Measurements from ENCODE around the gene EMILIN3. TPM values are rescaled to one million over a fixed set of nuclear protein-coding genes. Genes with fewer than 3 reads are reported as not detected.

Gene EMILIN3, protein sequence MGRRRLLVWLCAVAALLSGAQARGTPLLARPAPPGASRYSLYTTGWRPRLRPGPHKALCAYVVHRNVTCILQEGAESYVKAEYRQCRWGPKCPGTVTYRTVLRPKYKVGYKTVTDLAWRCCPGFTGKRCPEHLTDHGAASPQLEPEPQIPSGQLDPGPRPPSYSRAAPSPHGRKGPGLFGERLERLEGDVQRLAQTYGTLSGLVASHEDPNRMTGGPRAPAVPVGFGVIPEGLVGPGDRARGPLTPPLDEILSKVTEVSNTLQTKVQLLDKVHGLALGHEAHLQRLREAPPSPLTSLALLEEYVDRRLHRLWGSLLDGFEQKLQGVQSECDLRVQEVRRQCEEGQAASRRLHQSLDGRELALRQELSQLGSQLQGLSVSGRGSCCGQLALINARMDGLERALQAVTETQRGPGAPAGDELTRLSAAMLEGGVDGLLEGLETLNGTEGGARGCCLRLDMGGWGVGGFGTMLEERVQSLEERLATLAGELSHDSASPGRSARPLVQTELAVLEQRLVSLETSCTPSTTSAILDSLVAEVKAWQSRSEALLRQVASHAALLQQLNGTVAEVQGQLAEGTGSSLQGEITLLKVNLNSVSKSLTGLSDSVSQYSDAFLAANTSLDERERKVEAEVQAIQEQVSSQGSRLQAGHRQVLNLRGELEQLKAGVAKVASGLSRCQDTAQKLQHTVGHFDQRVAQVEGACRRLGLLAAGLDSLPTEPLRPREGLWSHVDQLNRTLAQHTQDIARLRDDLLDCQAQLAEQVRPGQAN
- total RNA-seq (2014; rRNA removed; shearing (Covaris generic)): 0.16 and 0.24 TPM in 2 replicates
- polyA plus RNA-seq (2015; cell fraction: cytosol; rRNA removed): 0.09 and 0.10 TPM in 2 replicates
- not detected in 2 replicates for polyA plus RNA-seq (2015; cell fraction: nucleus; rRNA removed)

DNA sequence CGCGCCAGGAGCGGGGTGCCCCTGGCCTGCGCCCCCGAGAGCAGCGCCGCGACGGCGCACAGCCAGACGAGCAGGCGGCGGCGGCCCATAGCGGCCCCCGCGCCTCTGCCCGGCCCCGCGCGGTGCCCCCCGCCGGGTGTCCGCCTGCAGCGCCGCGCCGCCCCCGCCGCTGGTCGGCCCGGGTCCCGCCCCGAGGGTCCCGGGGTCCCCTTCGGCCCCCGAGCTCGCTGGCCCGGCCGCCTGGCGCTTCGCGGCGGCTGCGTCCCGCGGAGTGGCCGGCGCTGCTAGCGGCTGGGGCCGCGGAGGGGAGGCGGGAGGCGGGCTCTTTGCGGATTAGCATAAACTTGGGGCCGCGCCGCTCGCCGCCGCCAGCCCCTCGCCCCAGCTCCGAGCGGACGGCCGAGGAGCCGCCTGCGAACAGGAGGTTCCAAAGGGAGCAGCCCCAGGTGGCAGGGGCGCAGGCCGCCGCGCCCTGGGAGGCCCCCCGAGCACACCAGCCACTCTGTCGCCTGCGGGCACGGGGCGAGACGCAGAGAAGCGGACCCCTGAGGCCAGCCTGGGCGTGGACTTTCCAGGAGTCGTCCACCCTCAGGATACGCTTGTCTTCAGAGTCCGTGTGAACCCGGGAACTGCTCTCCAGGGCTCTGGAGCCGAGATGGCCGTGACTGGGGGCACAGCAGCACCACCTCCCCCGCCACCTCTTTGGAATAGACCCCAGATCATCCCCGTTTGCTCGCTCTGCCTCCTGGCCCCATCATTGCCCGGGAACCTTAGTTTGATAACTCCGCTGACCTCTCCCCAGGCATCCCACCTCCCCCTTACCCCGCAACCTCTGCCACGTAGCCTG is at the start of gene EMILIN3:
Gene EMILIN3, minus strand, starts transcription at position 273 of the 847 bp plus-strand sequence. Its CDS starts 184 bp downstream, at position 89.
- DNase-seq (ENCODE audit: low read depth, low spot score): no peak
- in situ Hi-C loops (cut with HindIII; ENCODE audit: low pct_unique_long_range_greater_than_20kb, low sequenced_read_pairs): no loop called here

- in situ Hi-C loops (cut with HindIII; ENCODE audit: low pct_unique_long_range_greater_than_20kb, low sequenced_read_pairs): no loop called here
- no peak for DNase-seq (ENCODE audit: low read depth, low spot score)
Observed at GRCh38 chr20:41415191-41415590, 48.6 kb upstream of the EMILIN3 start.

GRCh38 chr20:41413169-41413568 is 46.6 kb upstream of the EMILIN3 start:
- in situ Hi-C loops (cut with HindIII; ENCODE audit: low pct_unique_long_range_greater_than_20kb, low sequenced_read_pairs): no loop called here
- DNase-seq (ENCODE audit: low read depth, low spot score): no peak

DNA sequence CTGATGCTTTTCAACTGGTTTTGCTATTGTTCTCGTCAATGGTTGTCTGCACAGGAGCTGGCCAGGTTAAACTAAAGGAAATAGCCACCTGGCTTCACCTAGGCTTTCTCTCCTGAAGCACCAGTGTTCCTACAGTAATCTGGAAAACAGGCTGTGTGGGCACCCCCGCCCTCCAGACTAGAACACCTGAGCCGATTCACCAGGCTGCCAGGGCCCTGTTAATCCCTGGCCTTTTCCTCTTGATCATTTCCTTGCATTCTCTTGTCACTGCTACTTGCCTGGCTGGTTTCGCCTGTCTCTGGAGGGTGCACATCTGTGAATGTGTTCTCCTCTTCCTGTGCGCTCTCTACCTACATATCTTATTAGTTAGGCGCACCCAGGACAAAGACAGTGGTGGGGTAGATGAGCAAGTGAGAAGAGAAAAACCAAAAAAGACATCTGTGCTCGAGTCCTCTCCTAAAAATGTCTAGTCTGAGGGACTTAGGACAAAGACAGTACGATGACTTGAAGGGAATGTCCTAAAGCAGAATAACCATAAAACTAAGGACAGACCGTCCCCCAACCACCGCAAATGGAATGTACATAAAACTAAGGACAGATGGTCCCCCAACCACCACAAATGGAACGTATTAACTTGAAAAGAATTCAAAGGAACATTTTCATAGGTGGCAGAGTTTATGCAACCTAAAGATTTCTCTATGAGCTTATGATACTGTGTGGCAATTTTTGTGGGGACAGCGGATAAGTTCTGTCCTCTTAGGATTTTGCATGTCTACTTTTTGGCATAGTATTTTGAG is 45.9 kb upstream of the EMILIN3 start:
- in situ Hi-C loops (cut with HindIII; ENCODE audit: low pct_unique_long_range_greater_than_20kb, low sequenced_read_pairs): no loop called here
- no peak for DNase-seq (ENCODE audit: low read depth, low spot score)

GRCh38 chr20:41411391-41411847 is 44.8 kb upstream of the EMILIN3 start:
- peak; percentile 36 for DNase-seq (ENCODE audit: low read depth, low spot score)
- in situ Hi-C loops (cut with HindIII; ENCODE audit: low pct_unique_long_range_greater_than_20kb, low sequenced_read_pairs): no loop called here

- DNase-seq (ENCODE audit: low read depth, low spot score): no peak
- in situ Hi-C loops (cut with HindIII; ENCODE audit: low pct_unique_long_range_greater_than_20kb, low sequenced_read_pairs): no loop called here
Observed at GRCh38 chr20:41408986-41409385, 42.4 kb upstream of the EMILIN3 start.

DNA sequence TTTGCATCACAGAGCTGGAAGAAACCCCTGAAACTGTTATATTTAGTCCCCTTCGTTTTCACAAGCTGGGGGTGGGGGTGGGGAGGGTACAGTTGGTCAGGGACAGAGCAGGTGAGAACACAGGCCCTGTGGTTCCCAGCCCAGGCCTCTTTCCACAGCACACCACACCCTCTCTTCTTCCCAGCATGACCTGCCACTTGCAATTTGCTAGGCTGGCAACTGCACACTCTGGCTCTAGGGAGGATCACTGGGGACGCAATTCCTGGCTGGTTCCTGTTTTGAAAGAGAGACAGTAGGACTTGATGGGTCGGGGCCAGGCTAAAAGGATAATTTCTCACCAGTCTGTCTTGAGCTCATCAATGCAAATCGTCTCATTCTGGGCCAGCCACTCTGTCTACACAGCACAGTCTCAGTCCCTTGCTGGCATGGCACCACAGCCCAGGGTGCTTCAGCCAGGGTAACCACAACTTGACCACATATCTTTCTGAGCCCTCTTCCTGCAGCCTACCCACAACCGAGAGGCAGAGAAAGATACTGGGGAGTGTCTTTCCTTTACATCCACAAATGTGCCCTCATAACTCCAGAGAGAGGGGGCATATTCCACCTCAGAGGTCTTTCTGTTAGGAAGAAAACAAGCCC is 41.7 kb upstream of the EMILIN3 start:
- DNase-seq (ENCODE audit: low read depth, low spot score): no peak
- in situ Hi-C loops (cut with HindIII; ENCODE audit: low pct_unique_long_range_greater_than_20kb, low sequenced_read_pairs): no loop called here

GRCh38 chr20:41407607-41408006 is 41.0 kb upstream of the EMILIN3 start:
- DNase-seq (ENCODE audit: low read depth, low spot score): no peak
- in situ Hi-C loops (cut with HindIII; ENCODE audit: low pct_unique_long_range_greater_than_20kb, low sequenced_read_pairs): no loop called here

DNA sequence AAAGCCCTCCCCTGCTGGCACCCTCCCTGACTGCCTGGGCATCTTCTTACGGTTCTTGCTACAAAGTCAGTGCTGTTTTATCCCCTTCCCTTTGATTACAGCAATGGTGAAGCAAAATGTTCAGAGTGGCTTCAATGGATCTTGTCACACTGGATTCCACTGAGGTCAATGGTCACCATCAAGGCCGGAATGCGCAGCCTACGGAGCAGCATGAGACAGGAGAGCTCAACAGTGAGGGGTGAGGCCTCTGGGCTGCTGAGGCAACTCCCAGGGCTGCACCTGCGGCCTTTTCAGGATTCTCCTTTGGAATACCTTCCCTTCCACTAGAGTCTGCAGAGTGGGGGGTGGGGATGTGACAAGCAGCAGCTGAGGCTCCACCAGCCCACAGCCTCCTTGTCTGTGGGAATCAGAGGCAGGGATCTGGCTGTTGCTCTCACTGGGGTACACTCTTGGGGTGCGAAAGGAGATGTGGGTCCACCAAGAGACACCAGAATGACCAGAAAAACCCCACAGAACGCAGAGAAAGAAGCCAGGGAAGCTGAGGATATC is 40.4 kb upstream of the EMILIN3 start:
- DNase-seq (ENCODE audit: low read depth, low spot score): no peak

DNA sequence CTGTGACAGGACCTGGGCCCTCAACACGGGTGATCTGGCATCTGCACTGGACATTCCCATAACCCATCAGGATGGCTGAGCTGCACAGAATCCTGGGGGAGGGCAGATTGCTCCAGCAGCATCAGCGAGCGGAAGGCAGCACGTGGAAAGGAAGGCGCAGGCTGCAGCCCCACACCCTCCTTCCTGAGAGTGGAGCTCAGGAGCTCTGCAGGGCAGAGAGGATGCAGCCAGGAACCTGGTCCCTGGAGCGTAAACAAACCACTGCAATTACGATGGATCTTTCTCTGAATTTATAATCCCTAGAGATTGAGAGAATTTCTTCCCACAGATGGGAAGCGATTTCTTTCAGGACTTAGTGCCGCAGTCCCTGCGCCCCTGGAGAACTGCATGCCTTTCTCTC is 39.7 kb upstream of the EMILIN3 start:
- in situ Hi-C loops (cut with HindIII; ENCODE audit: low pct_unique_long_range_greater_than_20kb, low sequenced_read_pairs): no loop called here
- no peak for DNase-seq (ENCODE audit: low read depth, low spot score)

More for the DNA sequence above, 40.4 kb upstream of the EMILIN3 start:
- in situ Hi-C loops (cut with HindIII; ENCODE audit: low pct_unique_long_range_greater_than_20kb, low sequenced_read_pairs): no loop called here

DNA sequence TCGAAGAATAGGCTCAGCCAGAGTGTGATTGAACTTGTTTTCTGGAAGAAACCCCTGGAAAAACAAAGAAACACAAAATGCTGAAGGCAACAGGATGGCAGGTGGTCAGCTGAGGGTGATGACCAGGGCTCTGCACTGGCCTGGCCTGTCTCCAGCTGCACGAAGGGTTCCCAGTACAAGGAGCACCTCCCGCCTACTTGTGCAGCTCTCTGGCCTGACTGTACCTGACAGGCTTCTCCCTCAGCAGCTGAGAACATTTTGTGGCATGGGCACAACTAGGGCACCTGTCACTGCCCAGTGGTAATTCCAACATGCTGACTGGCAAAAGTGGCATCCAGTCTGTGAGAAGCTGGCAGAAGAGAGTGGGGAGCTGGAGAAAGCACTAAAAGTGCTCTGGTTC is 38.8 kb upstream of the EMILIN3 start:
- in situ Hi-C loops (cut with HindIII; ENCODE audit: low pct_unique_long_range_greater_than_20kb, low sequenced_read_pairs): no loop called here

GRCh38 chr20:41403604-41404003 is 37.0 kb upstream of the EMILIN3 start:
- in situ Hi-C loops (cut with HindIII; ENCODE audit: low pct_unique_long_range_greater_than_20kb, low sequenced_read_pairs): no loop called here
- no peak for DNase-seq (ENCODE audit: low read depth, low spot score)

More for the DNA sequence above, 38.8 kb upstream of the EMILIN3 start:
- DNase-seq (ENCODE audit: low read depth, low spot score): no peak

- no peak for DNase-seq (ENCODE audit: low read depth, low spot score)
- in situ Hi-C loops (cut with HindIII; ENCODE audit: low pct_unique_long_range_greater_than_20kb, low sequenced_read_pairs): no loop called here
Observed at GRCh38 chr20:41398408-41398807, 31.8 kb upstream of the EMILIN3 start.

- DNase-seq (ENCODE audit: low read depth, low spot score): no peak
- in situ Hi-C loops (cut with HindIII; ENCODE audit: low pct_unique_long_range_greater_than_20kb, low sequenced_read_pairs): no loop called here
Observed at GRCh38 chr20:41395667-41396664, 29.3 kb upstream of the EMILIN3 start.
